Mucosa of rectum (tissue), 2 donors: ENCODE data around the gene TRMU.

Experiments
- H3K27ac ChIP-seq, 2 donors: one replicate each; pipeline ENCODE4 v1.7.0; 2013; ENCODE audit warnings: inconsistent platforms in 2 of 2, low read depth in 2 of 2, low read length in 2 of 2
- H3K27me3 ChIP-seq, 2 donors: one replicate each; pipeline ENCODE4 v1.7.0; 2013; ENCODE audit warnings: low read length in 2 of 2; ENCODE audit not compliant: control insufficient read depth in 2 of 2, insufficient read depth in 2 of 2
- H3K36me3 ChIP-seq, 2 donors: one replicate each; pipeline ENCODE4 v1.7.0; 2013; ENCODE audit warnings: low read length in 2 of 2; ENCODE audit not compliant: control insufficient read depth in 2 of 2, insufficient read depth in 2 of 2
- H3K4me1 ChIP-seq, 2 donors: one replicate each; pipeline ENCODE4 v1.7.0; 2013; ENCODE audit warnings: low read length in 2 of 2, mild to moderate bottlenecking in 1 of 2; ENCODE audit not compliant: control insufficient read depth in 2 of 2, insufficient read depth in 2 of 2
- H3K4me3 ChIP-seq, 2 donors: one replicate each; pipeline ENCODE4 v1.7.0; 2013; ENCODE audit warnings: low read length in 2 of 2
- H3K9ac ChIP-seq, 2 donors: one replicate each; pipeline ENCODE4 v1.7.0; 2013; ENCODE audit warnings: low read length in 2 of 2, low read depth in 1 of 2, mild to moderate bottlenecking in 1 of 2
- H3K9me3 ChIP-seq, 2 donors: one replicate each; pipeline ENCODE4 v1.7.0; 2013; ENCODE audit warnings: low read length in 2 of 2; ENCODE audit not compliant: control insufficient read depth in 2 of 2
- donor health status: healthy.
- donor health status: Normal muscosa, but diverticular disease.

The TRMU gene, protein sequence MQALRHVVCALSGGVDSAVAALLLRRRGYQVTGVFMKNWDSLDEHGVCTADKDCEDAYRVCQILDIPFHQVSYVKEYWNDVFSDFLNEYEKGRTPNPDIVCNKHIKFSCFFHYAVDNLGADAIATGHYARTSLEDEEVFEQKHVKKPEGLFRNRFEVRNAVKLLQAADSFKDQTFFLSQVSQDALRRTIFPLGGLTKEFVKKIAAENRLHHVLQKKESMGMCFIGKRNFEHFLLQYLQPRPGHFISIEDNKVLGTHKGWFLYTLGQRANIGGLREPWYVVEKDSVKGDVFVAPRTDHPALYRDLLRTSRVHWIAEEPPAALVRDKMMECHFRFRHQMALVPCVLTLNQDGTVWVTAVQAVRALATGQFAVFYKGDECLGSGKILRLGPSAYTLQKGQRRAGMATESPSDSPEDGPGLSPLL

DNA sequence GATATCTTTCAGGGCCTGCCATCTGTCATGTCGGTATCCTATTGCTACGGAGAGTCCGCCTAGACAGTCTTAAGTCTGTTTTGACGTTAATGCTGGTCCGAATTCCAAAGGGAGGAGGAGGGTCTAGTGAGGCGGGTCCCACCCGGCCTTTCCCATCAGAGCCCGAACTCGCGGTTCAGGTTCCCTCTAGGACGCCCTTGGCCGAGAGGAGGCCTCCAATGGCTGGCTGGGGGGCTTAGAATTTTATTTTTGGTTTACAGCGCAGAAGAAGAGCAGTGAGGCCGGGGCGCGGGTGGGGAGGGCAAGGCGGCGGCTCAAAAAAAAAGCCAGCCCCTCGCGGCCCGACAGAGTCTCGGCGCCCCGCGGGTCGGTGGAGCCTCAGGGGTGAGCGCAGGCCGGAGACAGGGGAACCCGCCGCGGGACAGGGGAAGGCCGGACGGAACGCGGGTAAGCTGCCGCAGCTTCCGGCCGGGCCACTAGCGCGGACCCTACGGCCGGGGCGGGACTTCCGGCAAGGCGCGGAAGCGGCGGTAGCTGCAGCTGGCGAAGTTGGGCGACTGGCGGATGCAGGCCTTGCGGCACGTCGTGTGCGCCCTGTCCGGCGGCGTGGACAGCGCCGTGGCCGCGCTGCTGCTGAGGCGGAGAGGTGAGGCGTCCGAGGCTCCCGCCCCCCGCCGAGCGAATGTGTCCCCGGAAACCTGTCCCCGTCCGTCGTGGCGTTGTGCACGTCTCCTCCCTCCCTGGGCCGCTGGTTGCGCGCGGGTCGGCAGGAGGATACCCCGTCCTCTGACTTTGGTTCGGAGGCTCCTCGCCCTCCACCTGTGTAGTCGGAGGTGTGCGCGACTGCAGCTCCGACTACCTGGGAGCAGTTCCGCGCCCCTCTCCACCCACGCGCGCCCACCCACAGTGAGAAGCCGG, at the start of gene TRMU:
TSS of gene TRMU (plus strand) at position 514 of the 918 bp plus-strand sequence. CDS start at position 565, 51 bp downstream.
- Histone ChIP-seq H3K9ac (peak within 1 kb of the TSS; percentile 70 to 72), H3K4me1 (peaks cover 7 to 8% of the 10 kb centered on the region in 2 donors), H3K36me3 (peaks cover 17 to 23% of the 10 kb centered on the region in 2 donors), H3K27ac (peak within 1 kb of the TSS; percentile 79 to 82), H3K4me3 (peak within 1 kb of the TSS; percentile 85 to 87), H3K27me3 (no peaks in the 10 kb centered on the region), H3K9me3 (no peaks in the 10 kb centered on the region)

DNA sequence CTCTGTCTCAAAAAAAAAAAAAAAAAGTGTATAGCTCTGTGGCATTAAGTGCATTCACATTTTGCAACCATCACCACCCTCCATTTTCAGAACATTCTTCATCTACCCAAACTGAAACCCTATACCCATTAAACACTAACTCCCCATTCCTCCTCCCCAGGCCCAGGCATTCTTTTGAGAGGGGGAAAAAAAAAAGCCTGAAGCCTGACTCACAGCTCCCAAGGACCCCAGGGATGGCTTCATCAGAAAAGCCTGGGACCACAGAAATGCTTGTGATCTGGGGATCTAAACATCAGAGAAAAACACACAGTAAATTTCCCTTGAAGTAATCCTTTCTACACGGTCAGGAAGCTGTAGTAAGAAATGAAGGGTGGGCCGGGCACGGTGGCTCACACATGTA, 49.5 kb upstream of the TRMU start:
- Histone ChIP-seq H3K9me3 (no peaks in the 10 kb centered on the region), H3K27ac (no peak overlapping the region), H3K27me3 (no peaks in the 10 kb centered on the region), H3K4me1 (peaks cover 2 to 5% of the 10 kb centered on the region in 2 donors), H3K9ac (no peak overlapping the region), H3K4me3 (no peak overlapping the region), H3K36me3 (peaks cover 68 to 76% of the 10 kb centered on the region in 2 donors)

DNA sequence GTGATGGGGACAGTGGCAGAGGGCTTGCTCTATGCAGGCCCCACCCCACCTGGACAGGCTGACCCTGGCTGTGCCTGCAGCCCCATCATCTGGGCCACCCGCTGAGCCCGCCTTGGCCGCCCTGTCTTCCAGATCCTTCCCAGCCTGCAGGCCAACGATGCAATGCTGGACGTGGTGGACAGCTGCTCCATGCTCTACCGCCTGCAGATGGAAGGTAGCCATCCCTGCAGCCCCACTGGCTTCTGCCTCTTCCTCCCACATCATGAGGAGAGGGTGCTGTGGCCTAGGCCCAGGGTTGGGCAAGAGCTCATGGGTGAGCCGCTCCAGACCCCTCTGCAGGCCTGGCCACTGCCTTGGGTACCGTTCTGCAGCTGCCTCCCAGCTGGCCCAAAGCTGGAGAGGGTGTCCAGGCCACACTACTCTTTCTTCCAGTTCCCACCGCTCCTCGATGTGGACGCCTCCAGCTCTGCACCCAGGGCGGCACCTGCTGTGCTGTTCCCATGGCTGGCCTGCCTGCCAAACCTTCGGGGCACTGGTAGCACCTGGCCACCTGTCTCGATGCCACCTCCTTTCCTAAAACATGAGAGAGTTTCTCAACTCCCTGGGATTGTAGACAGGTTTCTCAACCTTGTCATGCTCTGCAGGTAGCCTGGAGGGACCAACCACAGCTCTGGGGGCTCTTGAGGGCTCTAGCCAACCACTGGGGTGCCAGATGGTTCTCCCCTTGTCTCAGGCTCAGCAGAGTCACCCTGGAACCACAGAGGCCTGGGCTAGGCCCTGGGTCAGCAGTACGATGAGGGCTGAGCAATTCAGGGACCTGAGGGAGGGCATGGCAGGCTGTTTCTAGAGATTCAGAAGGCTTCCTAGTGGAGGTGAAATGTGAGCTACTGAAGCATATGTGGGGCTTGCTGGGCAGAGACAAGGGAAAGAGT, 48.3 kb upstream of the TRMU start:
- Histone ChIP-seq H3K4me3 (peak overlapping the region; percentile 19 to 56), H3K36me3 (peaks cover 66 to 76% of the 10 kb centered on the region in 2 donors), H3K9me3 (no peaks in the 10 kb centered on the region), H3K9ac (peak overlapping the region; percentile 39 to 47), H3K4me1 (peaks cover 2 to 5% of the 10 kb centered on the region in 2 donors), H3K27ac (peak overlapping the region; percentile 30 to 32), H3K27me3 (no peaks in the 10 kb centered on the region)

DNA sequence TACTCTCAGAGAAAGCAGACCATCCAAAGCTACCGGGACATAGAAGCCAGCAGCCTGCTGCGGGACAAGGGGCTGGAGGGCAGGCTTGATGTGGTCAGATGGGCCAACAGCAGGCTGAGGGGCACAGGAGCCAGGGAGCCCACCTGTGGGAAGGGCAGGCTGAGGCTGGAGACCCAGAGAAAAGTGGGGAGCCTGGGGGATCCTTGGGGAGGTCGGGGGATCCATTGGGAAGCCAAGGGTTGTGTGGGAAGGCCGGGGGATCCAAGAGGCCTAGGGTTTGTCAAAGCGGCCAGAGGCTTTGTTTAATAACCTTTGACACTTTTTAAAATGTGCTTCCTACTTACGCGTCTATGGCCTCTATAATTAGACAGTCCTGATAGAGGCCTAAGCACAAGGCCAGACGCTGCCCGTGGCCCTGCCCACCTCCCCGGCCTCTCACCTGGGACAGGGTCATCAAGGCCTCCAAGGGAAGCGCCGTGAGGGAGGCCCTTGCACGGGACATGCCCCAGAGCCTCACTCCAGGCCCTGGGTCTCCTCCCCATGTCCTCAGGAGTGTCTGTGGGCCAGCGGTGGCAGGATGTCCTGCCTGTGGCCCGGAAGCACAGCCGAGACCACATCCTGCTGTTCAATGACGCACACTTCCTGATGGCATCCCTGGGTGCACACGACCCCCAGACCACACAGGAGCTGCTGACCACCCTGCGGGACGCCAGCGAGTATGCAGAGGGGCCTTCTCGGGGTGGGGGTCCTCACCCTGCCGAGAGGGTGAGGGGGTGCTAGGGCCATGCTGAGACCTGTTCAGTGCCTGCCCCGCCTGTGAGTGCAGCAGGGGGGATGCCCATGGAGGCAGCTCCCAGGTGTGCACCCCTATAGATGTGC, 47.4 kb upstream of the TRMU start:
- Histone ChIP-seq H3K4me1 (peaks cover 2 to 5% of the 10 kb centered on the region in 2 donors), H3K27ac (peak overlapping the region; percentile 30 to 32), H3K9ac (peak overlapping the region; percentile 39 to 47), H3K4me3 (peak overlapping the region; percentile 19 to 56), H3K27me3 (no peaks in the 10 kb centered on the region), H3K36me3 (peaks cover 69 to 77% of the 10 kb centered on the region in 2 donors), H3K9me3 (no peaks in the 10 kb centered on the region)

DNA sequence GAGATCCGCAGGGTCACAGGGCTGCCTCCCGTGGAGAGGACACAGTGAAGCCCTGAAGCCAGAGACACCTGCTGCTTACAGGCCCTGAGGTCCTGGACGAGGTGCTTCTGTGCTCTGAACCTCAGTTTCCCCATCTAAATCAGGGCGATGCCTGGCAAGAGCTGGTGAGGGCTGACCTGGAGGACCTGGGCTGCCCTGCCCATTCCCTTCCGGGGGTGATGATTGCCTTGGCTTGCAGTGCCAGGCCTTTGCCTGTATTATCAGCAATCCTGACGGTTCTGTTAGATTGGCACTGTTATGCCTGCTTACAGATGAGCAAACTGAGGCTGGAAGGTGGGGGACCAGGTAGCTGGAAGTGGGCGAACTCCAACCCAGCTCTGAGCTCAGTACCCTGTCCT, 46.7 kb upstream of the TRMU start:
- Histone ChIP-seq H3K27ac (no peak overlapping the region), H3K9me3 (no peaks in the 10 kb centered on the region), H3K4me3 (peak overlapping the region; percentile 14 to 56)

DNA sequence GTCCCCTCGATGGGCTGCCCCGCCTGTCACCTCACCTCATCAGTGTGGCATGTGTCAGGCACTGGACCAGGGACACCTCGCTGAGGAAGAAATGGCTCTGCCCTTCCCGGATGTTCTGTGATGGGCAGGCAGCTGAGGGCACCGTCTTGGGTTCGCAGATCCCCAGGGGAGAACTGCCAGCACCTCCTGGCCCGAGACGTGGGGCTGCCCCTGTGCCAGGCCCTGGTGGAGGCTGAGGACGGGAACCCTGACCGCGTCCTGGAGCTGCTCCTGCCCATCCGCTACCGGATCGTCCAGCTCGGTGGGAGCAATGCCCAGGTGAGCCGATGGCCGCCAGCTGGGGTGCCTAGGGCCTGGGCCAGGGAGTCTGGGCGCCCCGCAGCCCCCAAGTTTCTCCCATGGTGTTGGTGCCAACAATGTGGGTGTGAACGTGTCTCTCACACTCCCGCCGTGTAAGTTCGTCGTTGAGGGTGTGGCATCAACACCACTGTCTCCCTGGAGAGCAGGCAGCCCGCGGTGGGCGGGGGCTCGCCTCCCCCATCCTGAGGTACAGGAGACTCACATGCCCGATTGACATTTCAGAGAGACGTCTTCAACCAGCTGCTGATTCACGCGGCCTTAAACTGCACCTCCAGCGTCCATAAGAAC, 46.1 kb upstream of the TRMU start:
- Histone ChIP-seq H3K4me1 (peaks cover 2 to 5% of the 10 kb centered on the region in 2 donors), H3K27ac (no peak overlapping the region), H3K4me3 (no peak overlapping the region), H3K9ac (no peak overlapping the region), H3K36me3 (peaks cover 62 to 71% of the 10 kb centered on the region in 2 donors), H3K27me3 (no peaks in the 10 kb centered on the region), H3K9me3 (no peaks in the 10 kb centered on the region)

More for the DNA sequence above, 46.7 kb upstream of the TRMU start:
- no peak overlapping the region for H3K9ac ChIP-seq
- peaks cover 67 to 76% of the 10 kb centered on the region in 2 donors for H3K36me3 ChIP-seq
- H3K4me1 ChIP-seq: peaks cover 2 to 5% of the 10 kb centered on the region in 2 donors
- no peaks in the 10 kb centered on the region for H3K27me3 ChIP-seq

DNA sequence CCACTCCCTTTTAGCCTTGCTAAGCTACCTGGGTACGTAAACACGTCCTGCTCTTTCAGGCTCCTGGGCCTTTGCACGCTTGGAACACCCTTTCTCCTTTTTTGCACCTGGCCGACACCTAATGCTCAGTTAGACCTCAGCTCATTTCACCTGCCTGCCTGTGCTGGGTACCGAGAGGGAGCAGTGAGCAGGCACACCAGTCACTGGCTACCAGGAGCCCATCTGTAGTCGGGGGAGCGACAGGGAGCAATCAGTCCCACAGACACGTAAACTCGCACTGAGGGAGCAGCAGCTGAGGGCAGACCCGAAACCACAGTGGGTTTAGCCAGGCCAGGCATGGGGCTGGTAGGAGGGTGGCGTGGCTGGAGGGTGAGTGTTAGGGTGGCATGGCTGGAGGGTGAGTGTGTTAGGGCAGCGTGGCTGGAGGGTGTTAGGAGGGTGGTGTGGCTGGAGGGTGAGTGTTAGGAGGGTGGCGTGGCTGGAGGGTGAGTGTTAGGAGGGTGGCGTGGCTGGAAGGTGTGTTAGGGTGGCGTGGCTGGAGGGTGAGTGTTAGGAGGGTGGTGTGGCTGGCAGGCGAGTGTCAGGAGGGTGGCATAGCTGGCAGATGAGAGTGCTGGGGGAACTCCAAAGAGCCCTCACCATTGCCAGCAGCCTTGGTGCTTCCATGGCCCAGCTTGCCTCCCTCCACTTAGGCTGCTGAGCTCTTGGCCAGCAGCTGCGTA, 45.2 kb upstream of the TRMU start:
- H3K36me3 ChIP-seq: peaks cover 54 to 62% of the 10 kb centered on the region in 2 donors

More for the DNA sequence above, 45.2 kb upstream of the TRMU start:
- H3K9ac ChIP-seq: no peak overlapping the region
- H3K9me3 ChIP-seq: no peaks in the 10 kb centered on the region
- no peak overlapping the region for H3K4me3 ChIP-seq
- no peak overlapping the region for H3K27ac ChIP-seq
- peaks cover 4 to 5% of the 10 kb centered on the region in 2 donors for H3K4me1 ChIP-seq
- H3K27me3 ChIP-seq: no peaks in the 10 kb centered on the region
